PC-3 (cell line): ENCODE results near the gene MAGEA6.

Experiments
- CTCF ChIP-seq: fragments of 300-600 bp; sonication (generic); conservative IDR thresholded peaks from 2 replicates; pipeline ENCODE4 v1.5.1; 2017; ENCODE audit warnings: antibody characterized with exemption, low read depth, mild to moderate bottlenecking, low read length
- EZH2phosphoT487 ChIP-seq: fragments of 300-600 bp; sonication (generic); IDR thresholded peaks from 2 replicates; pipeline ENCODE4 v1.6.1; 2018; ENCODE audit warnings: mild to moderate bottlenecking, antibody characterized with exemption, low read length, borderline replicate concordance

GRCh38 chrX:152733261-152733975, 36.1 kb downstream of the MAGEA6 start, which contains the start of the genes CSAG1 and MAGEA12:
- no peak for TF ChIP-seq CTCF
- TF ChIP-seq EZH2phosphoT487, result no peak
